ENCODE measurements around the gene HTR7. TPM values are rescaled to one million over a fixed set of nuclear protein-coding genes. Genes with fewer than 3 reads are reported as not detected.

The HTR7 gene
- total RNA-seq, 5 donors from 2014 or later (not counting 1 experiment from before 2014, with no cell fraction given) = 0.07 TPM; not detected in 4

GRCh38 chr10:90745565-90745964 lies 112.3 kb downstream of the HTR7 start:
- Mint-ChIP-seq H3K27me3 (peaks cover 24 to 31% of the 10 kb centered on the region in 2 donors), H3K27ac (no peak overlapping the region), H3K36me3 (no peaks in the 10 kb centered on the region), H3K4me1 (no peaks in the 10 kb centered on the region), H3K9me3 (no peaks in the 10 kb centered on the region), H3K4me3 (no peak overlapping the region)
- Histone ChIP-seq H3K9me3 (no peaks in the 10 kb centered on the region), H3K27me3 (replicated peaks in 1 of 2; ENCODE audit: control insufficient read depth in 2 of 2, extremely low read depth in 1 of 2, insufficient read depth in 2 of 2, low read length in 1 of 2) (peaks cover 0 to 6% of the 10 kb centered on the region in 2 experiments), H3K4me1 (ENCODE audit: control insufficient read depth in 1 of 2, extremely low read depth in 1 of 2, insufficient read depth in 2 of 2, low read length in 2 of 2) (no peaks in the 10 kb centered on the region), H3K27ac (ENCODE audit: low read length) (no peak overlapping the region), H3K36me3 (ENCODE audit: control insufficient read depth in 2 of 2, extremely low read depth in 1 of 2, insufficient read depth in 1 of 2, low read length in 1 of 2) (no peaks in the 10 kb centered on the region), H3K4me3 (ENCODE audit: control insufficient read depth in 1 of 2, extremely low read depth in 1 of 2, low read length in 1 of 2) (no peak overlapping the region)
- no peak for DNase-seq
- no peak for ATAC-seq (replicated peaks in 1 of 4)
- WGBS (ENCODE audit: insufficient coverage) = no CpG with 5 or more reads among the region's 2 CpGs
- POLR2A ChIA-PET = no interaction called here
- CTCF ChIA-PET = interaction anchor here in 1 of 2 donors (1.7 kb wide), 1 partner anchor 10 kb away, joined by 4 read pairs; no protein-coding TSS in a partner anchor

- Mint-ChIP-seq H3K4me1 (no peaks in the 10 kb centered on the region), H3K27me3 (peaks cover 22 to 26% of the 10 kb centered on the region in 2 donors), H3K27ac (no peak overlapping the region), H3K36me3 (no peaks in the 10 kb centered on the region), H3K9me3 (no peaks in the 10 kb centered on the region), H3K4me3 (no peak overlapping the region)
- no peaks in the 10 kb centered on the region for H3K36me3 ChIP-seq (ENCODE audit: control insufficient read depth in 2 of 2, extremely low read depth in 1 of 2, insufficient read depth in 1 of 2, low read length in 1 of 2)
- ATAC-seq (replicated peaks in 1 of 4) = no peak
- ChIA-PET POLR2A (no interaction called here), CTCF (no interaction called here)
- DNase-seq = no peak
- H3K27me3 ChIP-seq (replicated peaks in 1 of 2; ENCODE audit: control insufficient read depth in 2 of 2, extremely low read depth in 1 of 2, insufficient read depth in 2 of 2, low read length in 1 of 2) = no peaks in the 10 kb centered on the region
- no peaks in the 10 kb centered on the region for H3K9me3 ChIP-seq
- no peak overlapping the region for H3K27ac ChIP-seq (ENCODE audit: low read length)
- WGBS (ENCODE audit: insufficient coverage) = 38% methylated on average over 2 of the region's 3 CpGs
- H3K4me1 ChIP-seq (ENCODE audit: control insufficient read depth in 1 of 2, extremely low read depth in 1 of 2, insufficient read depth in 2 of 2, low read length in 2 of 2) = no peaks in the 10 kb centered on the region
- no peak overlapping the region for H3K4me3 ChIP-seq (ENCODE audit: control insufficient read depth in 1 of 2, extremely low read depth in 1 of 2, low read length in 1 of 2)
These were observed 114.5 kb downstream of the HTR7 start for GRCh38 chr10:90743291-90743690.

GRCh38 chr10:90741926-90742565 lies 115.8 kb downstream of the HTR7 start:
- DNase-seq = no peak
- Histone ChIP-seq H3K4me1 (ENCODE audit: control insufficient read depth in 1 of 2, extremely low read depth in 1 of 2, insufficient read depth in 2 of 2, low read length in 2 of 2) (no peaks in the 10 kb centered on the region), H3K4me3 (ENCODE audit: control insufficient read depth in 1 of 2, extremely low read depth in 1 of 2, low read length in 1 of 2) (no peak overlapping the region), H3K36me3 (ENCODE audit: control insufficient read depth in 2 of 2, extremely low read depth in 1 of 2, insufficient read depth in 1 of 2, low read length in 1 of 2) (no peaks in the 10 kb centered on the region), H3K27me3 (replicated peaks in 1 of 2; ENCODE audit: control insufficient read depth in 2 of 2, extremely low read depth in 1 of 2, insufficient read depth in 2 of 2, low read length in 1 of 2) (no peaks in the 10 kb centered on the region), H3K27ac (ENCODE audit: low read length) (no peak overlapping the region), H3K9me3 (no peaks in the 10 kb centered on the region)
- ChIA-PET POLR2A (interaction anchor here in 1 of 2 donors (0.6 kb wide), 1 partner anchor 781 kb away, joined by 3 read pairs; no protein-coding TSS in a partner anchor), CTCF (no interaction called here)
- H3K36me3 Mint-ChIP-seq = no peaks in the 10 kb centered on the region
- no peaks in the 10 kb centered on the region for H3K9me3 Mint-ChIP-seq
- peaks cover 18 to 23% of the 10 kb centered on the region in 2 donors for H3K27me3 Mint-ChIP-seq
- no peaks in the 10 kb centered on the region for H3K4me1 Mint-ChIP-seq
- H3K27ac Mint-ChIP-seq = no peak overlapping the region
- 81% methylated on average over 3 of the region's 3 CpGs for WGBS (ENCODE audit: insufficient coverage)
- H3K4me3 Mint-ChIP-seq = no peak overlapping the region
- no peak for ATAC-seq (replicated peaks in 1 of 4)

- H3K4me1 ChIP-seq (ENCODE audit: control insufficient read depth in 1 of 2, extremely low read depth in 1 of 2, insufficient read depth in 2 of 2, low read length in 2 of 2) = no peaks in the 10 kb centered on the region
- no peaks in the 10 kb centered on the region for H3K9me3 ChIP-seq
- ATAC-seq (replicated peaks in 1 of 4) (no peak), DNase-seq (no peak)
- Mint-ChIP-seq H3K27ac (no peak overlapping the region), H3K9me3 (no peaks in the 10 kb centered on the region), H3K27me3 (peaks cover 16 to 18% of the 10 kb centered on the region in 2 donors), H3K4me1 (no peaks in the 10 kb centered on the region), H3K4me3 (no peak overlapping the region), H3K36me3 (no peaks in the 10 kb centered on the region)
- ChIA-PET POLR2A (no interaction called here), CTCF (no interaction called here)
- WGBS (ENCODE audit: insufficient coverage) = 43% methylated on average over 1 of the region's 2 CpGs
- no peak overlapping the region for H3K27ac ChIP-seq (ENCODE audit: low read length)
- H3K27me3 ChIP-seq (replicated peaks in 1 of 2; ENCODE audit: control insufficient read depth in 2 of 2, extremely low read depth in 1 of 2, insufficient read depth in 2 of 2, low read length in 1 of 2) = no peaks in the 10 kb centered on the region
- no peaks in the 10 kb centered on the region for H3K36me3 ChIP-seq (ENCODE audit: control insufficient read depth in 2 of 2, extremely low read depth in 1 of 2, insufficient read depth in 1 of 2, low read length in 1 of 2)
- H3K4me3 ChIP-seq (ENCODE audit: control insufficient read depth in 1 of 2, extremely low read depth in 1 of 2, low read length in 1 of 2) = no peak overlapping the region
These were observed 117.6 kb downstream of the HTR7 start for GRCh38 chr10:90740265-90740664.

- H3K27ac Mint-ChIP-seq = no peak overlapping the region
- H3K27ac ChIP-seq (ENCODE audit: low read length) = no peak overlapping the region
- H3K9me3 ChIP-seq = no peaks in the 10 kb centered on the region
- H3K4me1 Mint-ChIP-seq = no peaks in the 10 kb centered on the region
- H3K9me3 Mint-ChIP-seq = no peaks in the 10 kb centered on the region
- no peak overlapping the region for H3K4me3 ChIP-seq (ENCODE audit: control insufficient read depth in 1 of 2, extremely low read depth in 1 of 2, low read length in 1 of 2)
- no peak for ATAC-seq (replicated peaks in 1 of 4)
- no peaks in the 10 kb centered on the region for H3K27me3 ChIP-seq (replicated peaks in 1 of 2; ENCODE audit: control insufficient read depth in 2 of 2, extremely low read depth in 1 of 2, insufficient read depth in 2 of 2, low read length in 1 of 2)
- no peak overlapping the region for H3K4me3 Mint-ChIP-seq
- DNase-seq = no peak
- CTCF ChIA-PET = no interaction called here
- H3K4me1 ChIP-seq (ENCODE audit: control insufficient read depth in 1 of 2, extremely low read depth in 1 of 2, insufficient read depth in 2 of 2, low read length in 2 of 2) = no peaks in the 10 kb centered on the region
- POLR2A ChIA-PET = no interaction called here
- peaks cover 15 to 18% of the 10 kb centered on the region in 2 donors for H3K27me3 Mint-ChIP-seq
- no peaks in the 10 kb centered on the region for H3K36me3 Mint-ChIP-seq
- WGBS (ENCODE audit: insufficient coverage) = 29% methylated on average over 1 of the region's 2 CpGs
- H3K36me3 ChIP-seq (ENCODE audit: control insufficient read depth in 2 of 2, extremely low read depth in 1 of 2, insufficient read depth in 1 of 2, low read length in 1 of 2) = no peaks in the 10 kb centered on the region
These were observed 119.0 kb downstream of the HTR7 start for GRCh38 chr10:90738885-90739284.

- no peak for ATAC-seq (replicated peaks in 1 of 4)
- no peaks in the 10 kb centered on the region for H3K9me3 Mint-ChIP-seq
- Histone ChIP-seq H3K4me1 (ENCODE audit: control insufficient read depth in 1 of 2, extremely low read depth in 1 of 2, insufficient read depth in 2 of 2, low read length in 2 of 2) (no peaks in the 10 kb centered on the region), H3K27me3 (replicated peaks in 1 of 2; ENCODE audit: control insufficient read depth in 2 of 2, extremely low read depth in 1 of 2, insufficient read depth in 2 of 2, low read length in 1 of 2) (no peaks in the 10 kb centered on the region), H3K27ac (ENCODE audit: low read length) (no peak overlapping the region), H3K36me3 (ENCODE audit: control insufficient read depth in 2 of 2, extremely low read depth in 1 of 2, insufficient read depth in 1 of 2, low read length in 1 of 2) (no peaks in the 10 kb centered on the region), H3K9me3 (no peaks in the 10 kb centered on the region), H3K4me3 (ENCODE audit: control insufficient read depth in 1 of 2, extremely low read depth in 1 of 2, low read length in 1 of 2) (no peak overlapping the region)
- POLR2A ChIA-PET = no interaction called here
- no CpG with 5 or more reads among the region's 2 CpGs for WGBS (ENCODE audit: insufficient coverage)
- H3K4me3 Mint-ChIP-seq = no peak overlapping the region
- DNase-seq = no peak
- H3K27ac Mint-ChIP-seq = no peak overlapping the region
- peaks cover 11 to 12% of the 10 kb centered on the region in 2 donors for H3K27me3 Mint-ChIP-seq
- H3K36me3 Mint-ChIP-seq = no peaks in the 10 kb centered on the region
- CTCF ChIA-PET = no interaction called here
- H3K4me1 Mint-ChIP-seq = no peaks in the 10 kb centered on the region
These were observed 123.4 kb downstream of the HTR7 start for GRCh38 chr10:90734415-90734814.

- Mint-ChIP-seq H3K36me3 (no peaks in the 10 kb centered on the region), H3K27me3 (peaks cover 4 to 10% of the 10 kb centered on the region in 2 donors), H3K27ac (no peak overlapping the region), H3K9me3 (no peaks in the 10 kb centered on the region), H3K4me3 (no peak overlapping the region), H3K4me1 (no peaks in the 10 kb centered on the region)
- H3K36me3 ChIP-seq (ENCODE audit: control insufficient read depth in 2 of 2, extremely low read depth in 1 of 2, insufficient read depth in 1 of 2, low read length in 1 of 2) = no peaks in the 10 kb centered on the region
- ATAC-seq (replicated peaks in 1 of 4) (no peak), DNase-seq (no peak)
- H3K9me3 ChIP-seq = no peaks in the 10 kb centered on the region
- no peak overlapping the region for H3K27ac ChIP-seq (ENCODE audit: low read length)
- CTCF ChIA-PET = no interaction called here
- POLR2A ChIA-PET = no interaction called here
- no peaks in the 10 kb centered on the region for H3K4me1 ChIP-seq (ENCODE audit: control insufficient read depth in 1 of 2, extremely low read depth in 1 of 2, insufficient read depth in 2 of 2, low read length in 2 of 2)
- no peaks in the 10 kb centered on the region for H3K27me3 ChIP-seq (replicated peaks in 1 of 2; ENCODE audit: control insufficient read depth in 2 of 2, extremely low read depth in 1 of 2, insufficient read depth in 2 of 2, low read length in 1 of 2)
- no peak overlapping the region for H3K4me3 ChIP-seq (ENCODE audit: control insufficient read depth in 1 of 2, extremely low read depth in 1 of 2, low read length in 1 of 2)
- WGBS (ENCODE audit: insufficient coverage) = no CpG with 5 or more reads among the region's 3 CpGs
These were observed 125.3 kb downstream of the HTR7 start for GRCh38 chr10:90732581-90732980.

Data from T-cell (primary cell).